Limb (tissue), 2 donors: ENCODE measurements around the gene BIN1.

Experiments
- DNase-seq, 2 donors: peaks; one replicate each; pipeline ENCODE4 v3.0.0-alpha.2; 2016; ENCODE audit errors: extremely low spot score in 2 of 2

The BIN1 gene

GRCh38 chr2:127024769-127025358 lies 82.1 kb downstream of the BIN1 start:
- peak in 1 of 2 donors; percentile 67 for DNase-seq

- DNase-seq, result no peak
Observed at GRCh38 chr2:127023504-127023903, 83.5 kb downstream of the BIN1 start.

- DNase-seq, result no peak
Observed at GRCh38 chr2:127022817-127023216, 84.1 kb downstream of the BIN1 start.

GRCh38 chr2:127020536-127020935 lies 86.4 kb downstream of the BIN1 start:
- DNase-seq, result no peak

- DNase-seq, result no peak
Observed at GRCh38 chr2:127017548-127017947, 89.4 kb downstream of the BIN1 start.

GRCh38 chr2:127016329-127016728 lies 90.6 kb downstream of the BIN1 start:
- DNase-seq, result no peak

GRCh38 chr2:127015106-127015910 lies 91.6 kb downstream of the BIN1 start:
- DNase-seq, result no peak

- no peak for DNase-seq
Observed at GRCh38 chr2:127014630-127015029, 92.3 kb downstream of the BIN1 start.

- DNase-seq, result no peak
Observed at GRCh38 chr2:127014224-127014623, 92.7 kb downstream of the BIN1 start.

- DNase-seq, result no peak
Observed at GRCh38 chr2:127012868-127013267, 94.1 kb downstream of the BIN1 start.

- no peak for DNase-seq
Observed at GRCh38 chr2:127012215-127012614, 94.7 kb downstream of the BIN1 start.

GRCh38 chr2:127011796-127012195 lies 95.2 kb downstream of the BIN1 start:
- no peak for DNase-seq

- no peak for DNase-seq
Observed at GRCh38 chr2:127011231-127011661, 95.7 kb downstream of the BIN1 start.

GRCh38 chr2:127008265-127009015 lies 98.5 kb downstream of the BIN1 start:
- DNase-seq, result no peak

- no peak for DNase-seq
Observed at GRCh38 chr2:127007652-127008051, 99.3 kb downstream of the BIN1 start.

- DNase-seq, result no peak
Observed at GRCh38 chr2:127006962-127007361, 100.0 kb downstream of the BIN1 start.

GRCh38 chr2:127004893-127005600 lies 101.9 kb downstream of the BIN1 start:
- no peak for DNase-seq

- DNase-seq, result no peak
Observed at GRCh38 chr2:127003070-127003800, 103.7 kb downstream of the BIN1 start.

- no peak for DNase-seq
Observed at GRCh38 chr2:127001751-127002150, 105.2 kb downstream of the BIN1 start.

- DNase-seq, result no peak
Observed at GRCh38 chr2:127000937-127001336, 106.0 kb downstream of the BIN1 start.

- DNase-seq, result no peak
Observed at GRCh38 chr2:127000194-127000593, 106.8 kb downstream of the BIN1 start.
